ENCODE results near the gene SP6. TPM values are rescaled to one million over a fixed set of nuclear protein-coding genes. Genes with fewer than 3 reads are reported as not detected.

Gene SP6
- total and polyA plus RNA-seq, 2 experiments from 2014 or later = 1.3 to 1.7 TPM

DNA sequence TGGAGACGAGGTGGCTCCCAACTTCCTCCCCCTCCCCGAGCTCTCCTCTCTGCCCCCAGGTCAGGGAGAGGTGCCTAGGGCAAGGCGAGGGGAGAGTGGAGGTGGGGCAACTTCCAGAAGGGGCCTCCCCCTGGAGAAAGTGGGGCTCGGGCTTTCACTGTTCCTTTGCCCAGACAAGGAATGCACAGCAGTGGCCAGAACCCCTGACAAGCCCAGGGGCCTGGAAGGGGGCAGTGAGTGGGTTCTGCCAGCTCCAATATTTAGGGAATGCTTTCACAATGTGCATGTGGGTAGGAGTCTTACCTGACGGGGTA lies 33.4 kb upstream of the SP6 start:
- H3K27me3 ChIP-seq = no peaks in the 10 kb centered on the region
- TF ChIP-seq, protein P1, sequence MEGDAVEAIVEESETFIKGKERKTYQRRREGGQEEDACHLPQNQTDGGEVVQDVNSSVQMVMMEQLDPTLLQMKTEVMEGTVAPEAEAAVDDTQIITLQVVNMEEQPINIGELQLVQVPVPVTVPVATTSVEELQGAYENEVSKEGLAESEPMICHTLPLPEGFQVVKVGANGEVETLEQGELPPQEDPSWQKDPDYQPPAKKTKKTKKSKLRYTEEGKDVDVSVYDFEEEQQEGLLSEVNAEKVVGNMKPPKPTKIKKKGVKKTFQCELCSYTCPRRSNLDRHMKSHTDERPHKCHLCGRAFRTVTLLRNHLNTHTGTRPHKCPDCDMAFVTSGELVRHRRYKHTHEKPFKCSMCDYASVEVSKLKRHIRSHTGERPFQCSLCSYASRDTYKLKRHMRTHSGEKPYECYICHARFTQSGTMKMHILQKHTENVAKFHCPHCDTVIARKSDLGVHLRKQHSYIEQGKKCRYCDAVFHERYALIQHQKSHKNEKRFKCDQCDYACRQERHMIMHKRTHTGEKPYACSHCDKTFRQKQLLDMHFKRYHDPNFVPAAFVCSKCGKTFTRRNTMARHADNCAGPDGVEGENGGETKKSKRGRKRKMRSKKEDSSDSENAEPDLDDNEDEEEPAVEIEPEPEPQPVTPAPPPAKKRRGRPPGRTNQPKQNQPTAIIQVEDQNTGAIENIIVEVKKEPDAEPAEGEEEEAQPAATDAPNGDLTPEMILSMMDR (IDR thresholded peaks at IDR 0.05; ENCODE audit: poor library complexity) = no peak
- TF ChIP-seq EZH2 (IDR thresholded peaks at IDR 0.05; ENCODE audit: borderline replicate concordance) (no peak), EZH2phosphoT487 (IDR thresholded peaks at IDR 0.05; ENCODE audit: low read depth, severe bottlenecking, unreplicated experiment) (no peak)
- H3K9me2 ChIP-seq (replicated peaks; ENCODE audit: insufficient read depth) = no peaks in the 10 kb centered on the region
- no peak overlapping the region for H3K4me3 ChIP-seq
- no peaks in the 10 kb centered on the region for H3K9me3 ChIP-seq (ENCODE audit: low read depth)
- no peaks in the 10 kb centered on the region for H4K20me1 ChIP-seq (ENCODE audit: insufficient read depth, poor library complexity, severe bottlenecking)
- H3K36me3 ChIP-seq (replicated peaks; ENCODE audit: insufficient read depth, low read depth) = no peaks in the 10 kb centered on the region
- WGBS (ENCODE audit: low lambda C conversion rate, missing lambda C conversion rate) = 19% methylated on average over 5 of the region's 5 CpGs
- H3K79me2 ChIP-seq = no peaks in the 10 kb centered on the region
- peak overlapping the region; percentile 76 for H3K27ac ChIP-seq
- DNase-seq (ENCODE audit: low spot score) = no peak
- H3K4me2 ChIP-seq = peak overlapping the region; percentile 61
- H3K4me1 ChIP-seq (ENCODE audit: insufficient read depth) = peaks cover 35% of the 10 kb centered on the region
- H2AFZ ChIP-seq = no peak overlapping the region

DNA sequence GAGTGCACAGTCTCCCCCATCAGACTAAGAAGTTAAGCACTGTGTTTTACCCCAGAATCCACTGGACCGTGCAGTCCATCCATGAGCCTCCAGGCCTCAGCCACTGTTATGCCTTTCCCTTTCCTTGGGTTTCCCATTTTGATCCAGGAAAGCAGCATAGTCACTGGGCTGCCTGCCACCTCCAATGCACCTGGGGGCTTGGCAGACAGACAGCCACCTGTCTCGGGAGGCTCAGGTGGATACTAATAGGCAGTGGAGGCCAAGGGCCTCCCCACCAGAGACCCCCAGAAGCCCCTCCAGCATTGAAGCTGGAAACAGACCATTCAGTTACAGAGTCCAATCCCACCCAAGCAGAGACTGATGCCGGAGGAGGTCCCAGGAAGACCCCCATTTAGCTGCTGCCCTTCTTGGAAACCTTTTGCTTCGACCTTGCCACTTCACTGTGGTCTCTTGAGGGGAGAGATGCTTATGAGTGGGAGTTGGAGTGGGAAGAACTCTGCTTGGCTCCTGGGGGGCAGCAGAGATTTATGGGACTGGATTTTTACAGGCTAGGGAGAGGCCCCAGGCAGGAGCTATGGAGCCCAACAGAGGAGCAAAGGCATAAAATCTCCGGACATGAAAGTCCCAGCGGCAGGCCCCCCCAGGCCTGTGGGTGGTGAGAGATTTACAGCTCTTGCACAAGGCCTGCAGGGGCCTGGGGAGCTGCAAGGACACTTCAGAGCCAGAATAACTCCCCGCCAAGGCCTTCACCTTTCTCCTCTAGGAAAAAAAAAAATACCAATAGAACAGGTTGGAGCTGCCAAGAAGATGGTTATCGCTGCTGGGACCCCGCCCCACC lies 32.8 kb upstream of the SP6 start:
- DNase-seq (ENCODE audit: low spot score) = peak; percentile 78
- H3K4me3 ChIP-seq = no peak overlapping the region
- no peaks in the 10 kb centered on the region for H4K20me1 ChIP-seq (ENCODE audit: insufficient read depth, poor library complexity, severe bottlenecking)
- WGBS (ENCODE audit: low lambda C conversion rate, missing lambda C conversion rate) = 42% methylated on average over 9 of the region's 9 CpGs
- peaks cover 35% of the 10 kb centered on the region for H3K4me1 ChIP-seq (ENCODE audit: insufficient read depth)
- peak overlapping the region; percentile 61 for H3K4me2 ChIP-seq
- H2AFZ ChIP-seq = no peak overlapping the region
- H3K79me2 ChIP-seq = no peaks in the 10 kb centered on the region
- H3K9me2 ChIP-seq (replicated peaks; ENCODE audit: insufficient read depth) = no peaks in the 10 kb centered on the region
- TF ChIP-seq, protein P1 (IDR thresholded peaks at IDR 0.05; ENCODE audit: poor library complexity) = no peak
- TF ChIP-seq EZH2phosphoT487 (IDR thresholded peaks at IDR 0.05; ENCODE audit: low read depth, severe bottlenecking, unreplicated experiment) (no peak), EZH2 (IDR thresholded peaks at IDR 0.05; ENCODE audit: borderline replicate concordance) (no peak)
- peak overlapping the region; percentile 76 for H3K27ac ChIP-seq
- no peaks in the 10 kb centered on the region for H3K27me3 ChIP-seq
- H3K9me3 ChIP-seq (ENCODE audit: low read depth) = no peaks in the 10 kb centered on the region
- no peaks in the 10 kb centered on the region for H3K36me3 ChIP-seq (replicated peaks; ENCODE audit: insufficient read depth, low read depth)

DNA sequence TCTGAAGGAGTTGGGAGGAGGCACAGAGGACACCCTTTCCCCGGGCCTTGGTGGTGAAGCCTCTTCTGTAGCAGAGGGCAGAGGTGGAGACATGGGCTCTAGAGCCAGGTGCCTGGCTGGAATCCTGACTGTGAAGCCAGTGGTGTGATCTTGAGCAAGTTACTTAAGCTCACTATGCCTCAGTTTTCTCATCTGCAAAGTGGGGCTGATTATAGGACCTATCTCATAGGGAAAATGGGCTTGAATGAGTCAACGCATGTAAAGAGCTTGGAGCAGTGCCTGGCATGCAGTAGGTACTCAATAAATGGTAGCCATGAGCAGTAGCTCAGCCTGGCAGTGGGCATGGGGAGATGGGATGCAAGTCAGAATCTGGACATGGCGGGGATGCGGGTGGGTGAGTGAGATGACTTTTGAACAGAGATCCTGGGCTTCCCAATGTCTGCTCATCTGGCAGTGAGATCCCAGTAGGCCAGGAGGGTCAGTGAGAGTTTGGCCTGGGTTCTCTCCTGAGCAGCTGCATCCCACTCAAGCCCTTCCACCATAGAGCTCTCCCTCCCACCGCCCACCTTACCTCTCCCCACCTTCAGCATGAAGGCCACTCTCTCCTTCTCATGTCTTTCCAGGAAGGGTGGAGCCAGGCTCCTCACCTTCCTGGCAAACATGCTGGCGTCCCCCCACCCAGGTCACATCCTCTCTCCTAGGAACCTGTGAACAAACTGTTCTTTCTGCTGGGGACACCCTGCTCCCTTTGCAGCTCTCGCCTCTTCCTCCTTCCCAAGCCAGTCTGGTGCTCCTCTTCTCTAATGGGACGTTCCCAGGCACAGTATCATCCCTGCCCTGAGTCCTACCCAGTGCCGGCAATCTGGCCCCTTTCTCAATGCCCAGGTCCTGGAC lies 32.0 kb upstream of the SP6 start:
- TF ChIP-seq EZH2phosphoT487 (IDR thresholded peaks at IDR 0.05; ENCODE audit: low read depth, severe bottlenecking, unreplicated experiment) (no peak), EZH2 (IDR thresholded peaks at IDR 0.05; ENCODE audit: borderline replicate concordance) (no peak)
- TF ChIP-seq, protein P1 (IDR thresholded peaks at IDR 0.05; ENCODE audit: poor library complexity) = no peak
- H3K27ac ChIP-seq = peak overlapping the region; percentile 53

More for the DNA sequence above, 32.0 kb upstream of the SP6 start:
- Histone ChIP-seq H3K4me2 (peak overlapping the region; percentile 61), H3K9me2 (replicated peaks; ENCODE audit: insufficient read depth) (no peaks in the 10 kb centered on the region), H3K79me2 (no peaks in the 10 kb centered on the region), H3K9me3 (ENCODE audit: low read depth) (no peaks in the 10 kb centered on the region), H3K4me1 (ENCODE audit: insufficient read depth) (peaks cover 41% of the 10 kb centered on the region), H3K36me3 (replicated peaks; ENCODE audit: insufficient read depth, low read depth) (no peaks in the 10 kb centered on the region), H2AFZ (no peak overlapping the region), H3K27me3 (no peaks in the 10 kb centered on the region), H3K4me3 (no peak overlapping the region), H4K20me1 (ENCODE audit: insufficient read depth, poor library complexity, severe bottlenecking) (no peaks in the 10 kb centered on the region)
- DNase-seq (ENCODE audit: low spot score) = no peak
- WGBS (ENCODE audit: low lambda C conversion rate, missing lambda C conversion rate) = 92% methylated on average over 8 of the region's 9 CpGs

Measured in hepatocyte (in vitro differentiated cells).